HCT116 (cell line): Measurements from ENCODE around the gene SLAMF7.

ENCODE experiments used
- CBX3 ChIP-seq: IDR thresholded peaks from 2 replicates; pipeline ENCODE4 v1.6.1; 2012; ENCODE audit warnings: low read depth
- CEBPB ChIP-seq: IDR thresholded peaks from 2 replicates; pipeline ENCODE4 v1.6.1; 2012; ENCODE audit warnings: low read depth
- EZH2 ChIP-seq: fragments of 200-600 bp; sonication (generic); IDR thresholded peaks from 2 replicates; pipeline ENCODE4 v1.6.1; 2017; ENCODE audit warnings: antibody characterized with exemption, mixed run types
- EZH2phosphoT487 ChIP-seq: fragments of 200-600 bp; IDR thresholded peaks from 2 replicates; pipeline ENCODE4 v1.6.1; 2018; ENCODE audit warnings: antibody characterized with exemption, borderline replicate concordance
- FOSL1 ChIP-seq: IDR thresholded peaks from 2 replicates; pipeline ENCODE4 v1.6.1; 2012; ENCODE audit warnings: low read depth
- JUND ChIP-seq: IDR thresholded peaks from 2 replicates; pipeline ENCODE4 v1.6.1; 2012
- POLR2A ChIP-seq: IDR thresholded peaks from 2 replicates; pipeline ENCODE4 v1.7.0; 2011; ENCODE audit warnings: borderline replicate concordance; ENCODE audit not compliant: insufficient read depth, insufficient read length; ENCODE audit errors: extremely low read depth
- POLR2AphosphoS5 ChIP-seq: IDR thresholded peaks from 2 replicates; pipeline ENCODE4 v1.6.1; 2011; ENCODE audit warnings: mild to moderate bottlenecking, low read depth, low read length, moderate library complexity
- YY1 ChIP-seq: IDR thresholded peaks from 2 replicates; pipeline ENCODE4 v1.6.1; 2011; ENCODE audit warnings: low read length, low read depth, moderate library complexity, mild to moderate bottlenecking; ENCODE audit not compliant: insufficient replicate concordance; ENCODE audit errors: extremely low read depth
- TF ChIP-seq, protein P1 (sequence below), 3 experiments: fragments of 200-600 bp in 1 of 3; sonication (generic) in 1 of 3; IDR thresholded peaks in 2 of 3; conservative IDR thresholded peaks in 1 of 3; 2 replicates each; pipeline ENCODE4 v1.5.1; 2012 to 2017; ENCODE audit warnings: low read depth in 2 of 3, low read length in 2 of 3, antibody characterized with exemption in 1 of 3, borderline replicate concordance in 1 of 3, control low read depth in 1 of 3, mild to moderate bottlenecking in 1 of 3, mixed read lengths in 1 of 3, mixed run types in 1 of 3, moderate library complexity in 1 of 3; ENCODE audit not compliant: insufficient read depth in 1 of 3
- TF ChIP-seq, protein P2 (sequence below): IDR thresholded peaks from 2 replicates; pipeline ENCODE4 v1.6.1; 2012; ENCODE audit warnings: low read depth
- TF ChIP-seq, protein P3 (sequence below): IDR thresholded peaks from 2 replicates; pipeline ENCODE4 v1.6.1; 2012
- TF ChIP-seq, protein P4 (sequence below): IDR thresholded peaks from 2 replicates; pipeline ENCODE4 v1.6.1; 2011; ENCODE audit warnings: mild to moderate bottlenecking, low read length, moderate library complexity; ENCODE audit not compliant: insufficient replicate concordance; ENCODE audit errors: extremely low read depth

DNA sequence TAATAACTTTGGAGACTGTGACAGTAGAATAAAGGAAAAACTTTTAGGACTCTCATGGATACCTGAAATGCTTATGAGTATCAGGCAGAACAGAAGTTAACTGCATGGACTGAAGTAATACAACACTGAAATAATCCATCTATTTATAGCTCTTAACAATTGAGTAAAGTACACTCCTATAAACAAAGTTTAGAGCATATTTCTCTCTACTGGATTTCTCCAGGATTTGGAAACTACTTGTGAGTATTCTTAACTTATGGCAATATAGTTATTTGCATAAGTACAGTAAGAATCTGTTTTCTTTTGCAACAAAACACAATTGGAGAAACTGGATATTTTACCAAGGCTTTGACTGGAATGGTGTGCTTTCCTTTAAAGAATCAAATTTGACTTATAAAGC is 17.6 kb upstream of the SLAMF7 start:
- TF ChIP-seq, protein P1, sequence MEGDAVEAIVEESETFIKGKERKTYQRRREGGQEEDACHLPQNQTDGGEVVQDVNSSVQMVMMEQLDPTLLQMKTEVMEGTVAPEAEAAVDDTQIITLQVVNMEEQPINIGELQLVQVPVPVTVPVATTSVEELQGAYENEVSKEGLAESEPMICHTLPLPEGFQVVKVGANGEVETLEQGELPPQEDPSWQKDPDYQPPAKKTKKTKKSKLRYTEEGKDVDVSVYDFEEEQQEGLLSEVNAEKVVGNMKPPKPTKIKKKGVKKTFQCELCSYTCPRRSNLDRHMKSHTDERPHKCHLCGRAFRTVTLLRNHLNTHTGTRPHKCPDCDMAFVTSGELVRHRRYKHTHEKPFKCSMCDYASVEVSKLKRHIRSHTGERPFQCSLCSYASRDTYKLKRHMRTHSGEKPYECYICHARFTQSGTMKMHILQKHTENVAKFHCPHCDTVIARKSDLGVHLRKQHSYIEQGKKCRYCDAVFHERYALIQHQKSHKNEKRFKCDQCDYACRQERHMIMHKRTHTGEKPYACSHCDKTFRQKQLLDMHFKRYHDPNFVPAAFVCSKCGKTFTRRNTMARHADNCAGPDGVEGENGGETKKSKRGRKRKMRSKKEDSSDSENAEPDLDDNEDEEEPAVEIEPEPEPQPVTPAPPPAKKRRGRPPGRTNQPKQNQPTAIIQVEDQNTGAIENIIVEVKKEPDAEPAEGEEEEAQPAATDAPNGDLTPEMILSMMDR (IDR thresholded peaks at IDR 0.05 in 2 of 3, conservative IDR thresholded peaks at IDR 0.05 in 1 of 3; ENCODE audit: borderline replicate concordance in 1 of 3, insufficient read depth in 1 of 3, low read depth in 2 of 3, low read length in 2 of 3) = no peak
- TF ChIP-seq POLR2A = no peak
- TF ChIP-seq EZH2phosphoT487 = no peak
- TF ChIP-seq CBX3 = no peak
- no peak for TF ChIP-seq YY1
- TF ChIP-seq FOSL1 = no peak
- TF ChIP-seq EZH2 = no peak
- TF ChIP-seq POLR2AphosphoS5 = no peak
- TF ChIP-seq JUND = no peak
- TF ChIP-seq CEBPB = no peak
- TF ChIP-seq, protein P2, sequence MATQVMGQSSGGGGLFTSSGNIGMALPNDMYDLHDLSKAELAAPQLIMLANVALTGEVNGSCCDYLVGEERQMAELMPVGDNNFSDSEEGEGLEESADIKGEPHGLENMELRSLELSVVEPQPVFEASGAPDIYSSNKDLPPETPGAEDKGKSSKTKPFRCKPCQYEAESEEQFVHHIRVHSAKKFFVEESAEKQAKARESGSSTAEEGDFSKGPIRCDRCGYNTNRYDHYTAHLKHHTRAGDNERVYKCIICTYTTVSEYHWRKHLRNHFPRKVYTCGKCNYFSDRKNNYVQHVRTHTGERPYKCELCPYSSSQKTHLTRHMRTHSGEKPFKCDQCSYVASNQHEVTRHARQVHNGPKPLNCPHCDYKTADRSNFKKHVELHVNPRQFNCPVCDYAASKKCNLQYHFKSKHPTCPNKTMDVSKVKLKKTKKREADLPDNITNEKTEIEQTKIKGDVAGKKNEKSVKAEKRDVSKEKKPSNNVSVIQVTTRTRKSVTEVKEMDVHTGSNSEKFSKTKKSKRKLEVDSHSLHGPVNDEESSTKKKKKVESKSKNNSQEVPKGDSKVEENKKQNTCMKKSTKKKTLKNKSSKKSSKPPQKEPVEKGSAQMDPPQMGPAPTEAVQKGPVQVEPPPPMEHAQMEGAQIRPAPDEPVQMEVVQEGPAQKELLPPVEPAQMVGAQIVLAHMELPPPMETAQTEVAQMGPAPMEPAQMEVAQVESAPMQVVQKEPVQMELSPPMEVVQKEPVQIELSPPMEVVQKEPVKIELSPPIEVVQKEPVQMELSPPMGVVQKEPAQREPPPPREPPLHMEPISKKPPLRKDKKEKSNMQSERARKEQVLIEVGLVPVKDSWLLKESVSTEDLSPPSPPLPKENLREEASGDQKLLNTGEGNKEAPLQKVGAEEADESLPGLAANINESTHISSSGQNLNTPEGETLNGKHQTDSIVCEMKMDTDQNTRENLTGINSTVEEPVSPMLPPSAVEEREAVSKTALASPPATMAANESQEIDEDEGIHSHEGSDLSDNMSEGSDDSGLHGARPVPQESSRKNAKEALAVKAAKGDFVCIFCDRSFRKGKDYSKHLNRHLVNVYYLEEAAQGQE = no peak
- TF ChIP-seq, protein P3, sequence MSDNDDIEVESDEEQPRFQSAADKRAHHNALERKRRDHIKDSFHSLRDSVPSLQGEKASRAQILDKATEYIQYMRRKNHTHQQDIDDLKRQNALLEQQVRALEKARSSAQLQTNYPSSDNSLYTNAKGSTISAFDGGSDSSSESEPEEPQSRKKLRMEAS = no peak
- TF ChIP-seq, protein P4, sequence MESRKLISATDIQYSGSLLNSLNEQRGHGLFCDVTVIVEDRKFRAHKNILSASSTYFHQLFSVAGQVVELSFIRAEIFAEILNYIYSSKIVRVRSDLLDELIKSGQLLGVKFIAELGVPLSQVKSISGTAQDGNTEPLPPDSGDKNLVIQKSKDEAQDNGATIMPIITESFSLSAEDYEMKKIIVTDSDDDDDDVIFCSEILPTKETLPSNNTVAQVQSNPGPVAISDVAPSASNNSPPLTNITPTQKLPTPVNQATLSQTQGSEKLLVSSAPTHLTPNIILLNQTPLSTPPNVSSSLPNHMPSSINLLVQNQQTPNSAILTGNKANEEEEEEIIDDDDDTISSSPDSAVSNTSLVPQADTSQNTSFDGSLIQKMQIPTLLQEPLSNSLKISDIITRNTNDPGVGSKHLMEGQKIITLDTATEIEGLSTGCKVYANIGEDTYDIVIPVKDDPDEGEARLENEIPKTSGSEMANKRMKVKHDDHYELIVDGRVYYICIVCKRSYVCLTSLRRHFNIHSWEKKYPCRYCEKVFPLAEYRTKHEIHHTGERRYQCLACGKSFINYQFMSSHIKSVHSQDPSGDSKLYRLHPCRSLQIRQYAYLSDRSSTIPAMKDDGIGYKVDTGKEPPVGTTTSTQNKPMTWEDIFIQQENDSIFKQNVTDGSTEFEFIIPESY = no peak
